Esophagus squamous epithelium (tissue), 5 donors: ENCODE measurements around the gene DELE1. TPM values are rescaled to one million over a fixed set of nuclear protein-coding genes. Genes with fewer than 3 reads are reported as not detected.
A peak's percentile ranks its signal among the peaks of the same experiment; 100 is the strongest.

Source experiments
- DNase-seq: peaks from one replicate; lab custom pipeline; 2025; lab: John Stamatoyannopoulos, UW
- H3K27ac ChIP-seq, 4 donors: fragments of 200-600 bp; sonication (generic); one replicate each; pipeline ENCODE4 v1.5.1; 2016 to 2019; ENCODE audit warnings: mild to moderate bottlenecking in 1 of 4
- H3K27me3 ChIP-seq, 4 donors: fragments of 200-600 bp; sonication (generic); 1 replicate in 3 of 4; 2 replicates in 1 of 4; pipeline versions ENCODE4 v1.5.1 to v1.6.0; 2017 to 2021; ENCODE audit warnings: antibody characterized with exemption in 1 of 4
- H3K36me3 ChIP-seq, 3 donors: fragments of 200-600 bp; sonication (generic); one replicate each; pipeline ENCODE4 v1.5.1; 2016 to 2019
- H3K4me1 ChIP-seq, 3 donors: fragments of 200-600 bp; sonication (generic); one replicate each; pipeline ENCODE4 v1.5.1; 2017 to 2019
- H3K4me3 ChIP-seq, 4 donors: fragments of 200-600 bp; sonication (generic); 1 replicate in 3 of 4; 2 replicates in 1 of 4; pipeline ENCODE4 v1.5.1; 2016 to 2019; ENCODE audit warnings: mild to moderate bottlenecking in 2 of 4, moderate library complexity in 1 of 4
- H3K9me3 ChIP-seq, 3 donors: fragments of 200-600 bp; sonication (generic); one replicate each; pipeline ENCODE4 v1.5.1; 2016 to 2019
- CTCF ChIP-seq, 6 experiments: fragments of 450-650 bp in 4 of 6; fragments of 200-600 bp in 2 of 6; sonication (generic) in 2 of 6; IDR thresholded peaks; one replicate each; pipeline ENCODE4 v1.5.1; 2016 to 2019; ENCODE audit warnings: antibody characterized with exemption in 6 of 6, mild to moderate bottlenecking in 4 of 6, moderate library complexity in 4 of 6
- POLR2A ChIP-seq, 4 donors: fragments of 450-650 bp; IDR thresholded peaks; one replicate each; pipeline ENCODE4 v1.6.1; 2017; ENCODE audit warnings: antibody characterized with exemption in 4 of 4, mild to moderate bottlenecking in 4 of 4, moderate library complexity in 3 of 4
- WGBS, 2 donors: methylation state at CpG; one replicate each; pipeline ENCODE4 v1.1.5; 2018; 5-methylcytosine and 5-hydroxymethylcytosine counted together
- intact Hi-C: fragments of 100-400 bp; cut with DNase I; formaldehyde crosslinking; loops from one replicate; pipeline ENCODE4 v1.15.0; 2022
- total RNA-seq, 4 donors: library from RNA; depleted of rRNA; stranded (reverse); fragments of >200 nt; gene quantifications; one replicate each; pipeline ENCODE4 v1.1.0, GENCODE V29; 2016
- donor health status: DM: yes; HTN: yes; CAD: no.

Gene DELE1
- total RNA-seq, 4 donors from 2014 or later, result 27.3 to 68.5 (median 37.1) TPM

DNA sequence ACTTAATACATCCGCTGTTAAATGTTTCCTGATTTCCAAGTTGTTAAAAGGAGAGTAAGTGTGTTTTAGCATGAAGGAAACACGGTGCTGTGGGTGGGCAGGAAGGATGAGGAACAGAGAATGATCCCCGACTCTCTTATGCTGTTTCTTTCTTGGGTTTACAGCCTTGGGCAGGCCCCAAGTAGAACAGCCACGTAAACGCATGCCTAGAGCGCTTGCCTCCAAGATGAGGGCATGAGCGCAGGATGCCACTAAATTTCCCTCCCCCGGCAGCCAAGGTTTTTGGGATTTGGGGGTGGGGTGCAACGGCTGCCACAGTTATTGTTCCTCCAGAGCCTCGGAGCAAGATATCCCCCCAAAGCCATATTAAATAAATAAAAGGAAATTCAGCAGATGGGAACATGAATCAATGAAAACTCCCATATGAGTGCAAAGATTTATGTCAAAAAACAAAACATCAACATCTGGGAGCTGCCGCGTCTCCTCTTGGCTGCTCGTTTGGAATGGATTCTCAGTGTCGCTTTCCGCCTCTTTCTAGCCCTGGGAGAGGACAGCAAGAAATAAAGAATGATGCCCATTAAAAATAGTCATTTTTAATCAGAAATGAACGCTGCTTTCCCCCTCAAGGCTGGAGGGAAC lies 10.0 kb upstream of the DELE1 start:
- Histone ChIP-seq H3K9me3 (no peaks in the 10 kb centered on the region), H3K27me3 (peaks cover 0 to 29% (median 0%) of the 10 kb centered on the region in 4 donors), H3K36me3 (no peaks in the 10 kb centered on the region), H3K4me3 (peak overlapping the region in 3 of 4 donors; percentile 26 to 62 (median 37)), H3K4me1 (peaks cover 0 to 13% (median 9%) of the 10 kb centered on the region in 3 donors), H3K27ac (no peak overlapping the region)
- TF ChIP-seq POLR2A (IDR thresholded peaks at IDR 0.05) (no peak), CTCF (IDR thresholded peaks at IDR 0.05) (no peak)
- intact Hi-C loops, result no loop called here
- WGBS, 2 donors, result 30 to 31% methylated on average over 15 of the region's 16 CpGs
- DNase-seq, result no peak

GRCh38 chr5:141914199-141914743 lies 9.4 kb upstream of the DELE1 start:
- Histone ChIP-seq H3K9me3 (no peaks in the 10 kb centered on the region), H3K36me3 (no peaks in the 10 kb centered on the region), H3K4me1 (peaks cover 0 to 13% (median 9%) of the 10 kb centered on the region in 3 donors), H3K27me3 (peaks cover 0 to 29% (median 0%) of the 10 kb centered on the region in 4 donors), H3K27ac (no peak overlapping the region), H3K4me3 (peak overlapping the region in 3 of 4 donors; percentile 26 to 62 (median 37))
- intact Hi-C loops, result no loop called here
- WGBS, 2 donors, result 8 to 28% methylated on average over 4 to 12 of the region's 40 CpGs
- TF ChIP-seq CTCF (IDR thresholded peaks at IDR 0.05) (peak in 3 of 6 experiments; percentile 6 to 21 (median 11)), POLR2A (IDR thresholded peaks at IDR 0.05) (no peak)
- DNase-seq, result no peak

DNA sequence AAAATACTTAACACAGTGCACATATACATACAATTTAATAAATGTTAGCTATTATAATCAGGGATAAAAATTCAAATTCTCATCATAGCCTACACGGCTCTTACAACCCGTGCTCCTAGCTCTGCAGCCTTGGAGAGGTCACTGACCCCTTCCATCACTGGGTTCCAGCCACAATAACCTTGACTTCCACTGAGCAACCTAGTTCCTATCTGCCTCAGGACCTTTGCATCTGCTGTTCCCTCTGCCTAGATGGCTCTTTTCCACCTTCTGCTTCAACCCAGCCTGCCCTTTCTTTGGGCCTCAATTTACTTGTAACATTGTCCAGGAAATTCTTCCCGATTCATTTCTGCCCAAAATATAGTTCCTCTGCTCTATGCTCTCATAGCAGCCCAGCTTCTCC lies 8.9 kb upstream of the DELE1 start:
- Histone ChIP-seq H3K9me3 (no peaks in the 10 kb centered on the region), H3K27me3 (peaks cover 0 to 29% (median 0%) of the 10 kb centered on the region in 4 donors), H3K27ac (no peak overlapping the region), H3K36me3 (no peaks in the 10 kb centered on the region), H3K4me3 (no peak overlapping the region), H3K4me1 (peaks cover 0 to 13% (median 9%) of the 10 kb centered on the region in 3 donors)
- DNase-seq, result no peak
- 91 to 95% methylated on average over 3 of the region's 3 CpGs for WGBS, 2 donors
- TF ChIP-seq CTCF (IDR thresholded peaks at IDR 0.05) (no peak), POLR2A (IDR thresholded peaks at IDR 0.05) (no peak)
- intact Hi-C loops, result no loop called here

DNA sequence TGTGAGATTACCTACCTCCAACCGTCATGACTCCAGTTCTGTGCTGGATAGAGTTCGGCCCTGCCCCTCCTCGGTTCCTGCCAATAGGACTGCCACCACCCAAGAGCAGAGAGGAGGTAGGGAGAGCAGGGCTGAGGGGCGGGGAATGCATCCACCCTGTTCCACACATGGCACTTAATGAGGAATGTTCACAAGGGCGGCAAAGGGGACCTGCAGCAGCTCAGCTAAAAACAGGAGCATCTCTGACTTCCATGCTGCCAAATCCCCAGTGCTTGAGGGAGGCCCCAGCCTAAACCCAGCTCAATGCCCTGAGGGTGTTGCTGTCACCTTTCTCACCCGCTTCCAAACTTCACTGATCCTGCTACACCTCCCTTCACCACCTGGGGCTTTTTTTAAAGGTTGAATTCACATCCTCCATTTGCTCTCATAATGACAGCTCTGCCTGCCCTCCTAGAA lies 7.8 kb upstream of the DELE1 start:
- no peaks in the 10 kb centered on the region for H3K36me3 ChIP-seq
- peaks cover 0 to 13% (median 9%) of the 10 kb centered on the region in 3 donors for H3K4me1 ChIP-seq
- H3K9me3 ChIP-seq, result no peaks in the 10 kb centered on the region
- WGBS, 2 donors, result 55 to 74% methylated on average over 5 to 6 of the region's 6 CpGs
- intact Hi-C loops, result no loop called here
- no peak overlapping the region for H3K27ac ChIP-seq
- TF ChIP-seq CTCF (IDR thresholded peaks at IDR 0.05), result no peak
- TF ChIP-seq POLR2A (IDR thresholded peaks at IDR 0.05), result no peak
- H3K4me3 ChIP-seq, result no peak overlapping the region
- peaks cover 0 to 29% (median 0%) of the 10 kb centered on the region in 4 donors for H3K27me3 ChIP-seq
- DNase-seq, result no peak

DNA sequence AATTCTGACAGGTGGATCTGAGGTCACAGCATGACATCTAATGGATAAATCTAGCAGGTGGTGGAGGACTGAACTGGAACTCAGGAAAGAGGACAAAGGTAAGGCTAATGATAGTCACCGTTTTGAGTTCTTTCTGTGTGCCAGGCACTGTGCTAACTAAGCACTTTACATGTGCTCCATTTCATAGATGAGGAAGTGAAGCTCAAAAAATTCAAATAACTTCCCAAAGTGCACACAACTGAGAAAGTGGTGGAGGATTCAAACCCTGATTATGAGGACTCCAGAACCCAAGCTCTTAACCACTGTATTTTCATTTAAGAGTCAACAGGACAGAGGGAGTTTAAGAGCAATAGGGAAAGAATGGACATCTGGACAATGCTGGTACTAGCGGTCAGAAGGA lies 7.1 kb upstream of the DELE1 start:
- no peaks in the 10 kb centered on the region for H3K36me3 ChIP-seq
- WGBS, 2 donors, result 45 to 83% methylated on average over 2 of the region's 2 CpGs
- H3K27me3 ChIP-seq, result peaks cover 0 to 29% (median 0%) of the 10 kb centered on the region in 4 donors
- no peak overlapping the region for H3K4me3 ChIP-seq
- peaks cover 0 to 13% (median 9%) of the 10 kb centered on the region in 3 donors for H3K4me1 ChIP-seq
- H3K27ac ChIP-seq, result no peak overlapping the region
- H3K9me3 ChIP-seq, result no peaks in the 10 kb centered on the region
- TF ChIP-seq CTCF (IDR thresholded peaks at IDR 0.05), result no peak
- TF ChIP-seq POLR2A (IDR thresholded peaks at IDR 0.05), result no peak
- intact Hi-C loops, result no loop called here
- no peak for DNase-seq
